HCT116 (cell line): ENCODE measurements around the gene SGIP1.

ENCODE experiments used
- ATF3 ChIP-seq: IDR thresholded peaks from 2 replicates; pipeline ENCODE4 v1.6.1; 2012
- CEBPB ChIP-seq: IDR thresholded peaks from 2 replicates; pipeline ENCODE4 v1.6.1; 2012; ENCODE audit warnings: low read depth
- EZH2 ChIP-seq: fragments of 200-600 bp; sonication (generic); IDR thresholded peaks from 2 replicates; pipeline ENCODE4 v1.6.1; 2017; ENCODE audit warnings: antibody characterized with exemption, mixed run types
- EZH2phosphoT487 ChIP-seq: fragments of 200-600 bp; IDR thresholded peaks from 2 replicates; pipeline ENCODE4 v1.6.1; 2018; ENCODE audit warnings: antibody characterized with exemption, borderline replicate concordance
- FOSL1 ChIP-seq: IDR thresholded peaks from 2 replicates; pipeline ENCODE4 v1.6.1; 2012; ENCODE audit warnings: low read depth
- POLR2AphosphoS5 ChIP-seq: IDR thresholded peaks from 2 replicates; pipeline ENCODE4 v1.6.1; 2011; ENCODE audit warnings: mild to moderate bottlenecking, low read depth, low read length, moderate library complexity
- RAD21 ChIP-seq: IDR thresholded peaks from 2 replicates; pipeline ENCODE4 v1.6.1; 2012; ENCODE audit warnings: low read depth, mild to moderate bottlenecking
- ZNF274 ChIP-seq: fragments of 200-500 bp; sonication (Bioruptor generic); IDR thresholded peaks from 2 replicates; pipeline ENCODE4 v1.6.1; 2014; ENCODE audit warnings: mild to moderate bottlenecking, low read depth, low read length, inconsistent platforms
- TF ChIP-seq, protein P1 (sequence below), 3 experiments: fragments of 200-600 bp in 1 of 3; sonication (generic) in 1 of 3; IDR thresholded peaks in 2 of 3; conservative IDR thresholded peaks in 1 of 3; 2 replicates each; pipeline ENCODE4 v1.5.1; 2012 to 2017; ENCODE audit warnings: low read depth in 2 of 3, low read length in 2 of 3, antibody characterized with exemption in 1 of 3, borderline replicate concordance in 1 of 3, control low read depth in 1 of 3, mild to moderate bottlenecking in 1 of 3, mixed read lengths in 1 of 3, mixed run types in 1 of 3, moderate library complexity in 1 of 3; ENCODE audit not compliant: insufficient read depth in 1 of 3

DNA sequence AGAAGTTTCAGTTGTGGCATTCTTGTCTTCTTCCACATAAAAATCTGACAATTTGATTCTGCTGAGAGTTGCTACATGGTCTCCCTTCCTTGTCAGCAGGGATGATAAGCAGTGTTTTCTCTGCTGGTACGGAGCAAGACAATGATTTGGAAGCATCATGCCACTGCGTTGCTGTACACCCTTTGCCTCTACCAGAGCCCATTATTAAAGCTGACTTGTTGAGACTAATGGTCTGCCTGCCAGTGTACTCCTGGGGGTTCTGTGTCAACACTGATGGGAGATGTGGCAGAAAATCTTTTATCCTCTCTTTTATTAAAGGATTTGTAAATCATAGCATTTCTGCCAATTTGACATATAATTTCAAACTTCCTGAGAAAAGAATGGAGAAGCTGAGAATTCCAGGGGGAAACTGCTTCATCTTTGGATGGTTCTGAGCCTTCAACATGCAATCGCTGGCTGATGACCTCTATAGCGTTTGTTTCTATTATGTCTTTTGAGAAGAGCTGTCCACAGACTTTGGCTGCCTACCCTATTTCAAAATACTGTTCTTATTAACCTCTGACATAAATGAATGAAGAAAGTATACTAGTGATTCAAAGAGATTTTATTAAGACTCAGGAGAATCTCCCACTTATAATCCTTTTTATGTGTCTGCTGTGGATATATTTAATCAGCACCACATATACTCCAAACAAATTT, 170.4 kb downstream of the SGIP1 start:
- TF ChIP-seq, protein P1, sequence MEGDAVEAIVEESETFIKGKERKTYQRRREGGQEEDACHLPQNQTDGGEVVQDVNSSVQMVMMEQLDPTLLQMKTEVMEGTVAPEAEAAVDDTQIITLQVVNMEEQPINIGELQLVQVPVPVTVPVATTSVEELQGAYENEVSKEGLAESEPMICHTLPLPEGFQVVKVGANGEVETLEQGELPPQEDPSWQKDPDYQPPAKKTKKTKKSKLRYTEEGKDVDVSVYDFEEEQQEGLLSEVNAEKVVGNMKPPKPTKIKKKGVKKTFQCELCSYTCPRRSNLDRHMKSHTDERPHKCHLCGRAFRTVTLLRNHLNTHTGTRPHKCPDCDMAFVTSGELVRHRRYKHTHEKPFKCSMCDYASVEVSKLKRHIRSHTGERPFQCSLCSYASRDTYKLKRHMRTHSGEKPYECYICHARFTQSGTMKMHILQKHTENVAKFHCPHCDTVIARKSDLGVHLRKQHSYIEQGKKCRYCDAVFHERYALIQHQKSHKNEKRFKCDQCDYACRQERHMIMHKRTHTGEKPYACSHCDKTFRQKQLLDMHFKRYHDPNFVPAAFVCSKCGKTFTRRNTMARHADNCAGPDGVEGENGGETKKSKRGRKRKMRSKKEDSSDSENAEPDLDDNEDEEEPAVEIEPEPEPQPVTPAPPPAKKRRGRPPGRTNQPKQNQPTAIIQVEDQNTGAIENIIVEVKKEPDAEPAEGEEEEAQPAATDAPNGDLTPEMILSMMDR (IDR thresholded peaks at IDR 0.05 in 2 of 3, conservative IDR thresholded peaks at IDR 0.05 in 1 of 3; ENCODE audit: borderline replicate concordance in 1 of 3, insufficient read depth in 1 of 3, low read depth in 2 of 3, low read length in 2 of 3) = no peak
- no peak for TF ChIP-seq CEBPB
- no peak for TF ChIP-seq EZH2
- TF ChIP-seq POLR2AphosphoS5 = no peak
- no peak for TF ChIP-seq ZNF274
- TF ChIP-seq FOSL1 = no peak
- no peak for TF ChIP-seq RAD21
- no peak for TF ChIP-seq EZH2phosphoT487
- TF ChIP-seq ATF3 = no peak
